D721Med (cell line): Measurements from ENCODE around the gene ARID1B.

Experiments
- DNase-seq: peaks from one replicate; pipeline ENCODE4 v3.0.0; 2011; ENCODE audit warnings: low spot score; ENCODE audit not compliant: insufficient read length
- FAIRE-seq: peaks from 2 replicates; lab custom pipeline; 2011; peaks lifted over from hg19 to GRCh38; lab: Jason Lieb, UNC
- CTCF ChIP-seq: IDR thresholded peaks from 2 replicates; pipeline ENCODE4 v1.5.1; 2012; ENCODE audit warnings: mild to moderate bottlenecking, control low read depth; ENCODE audit not compliant: insufficient read depth; ENCODE audit errors: missing control alignments

ARID1B gene

DNA sequence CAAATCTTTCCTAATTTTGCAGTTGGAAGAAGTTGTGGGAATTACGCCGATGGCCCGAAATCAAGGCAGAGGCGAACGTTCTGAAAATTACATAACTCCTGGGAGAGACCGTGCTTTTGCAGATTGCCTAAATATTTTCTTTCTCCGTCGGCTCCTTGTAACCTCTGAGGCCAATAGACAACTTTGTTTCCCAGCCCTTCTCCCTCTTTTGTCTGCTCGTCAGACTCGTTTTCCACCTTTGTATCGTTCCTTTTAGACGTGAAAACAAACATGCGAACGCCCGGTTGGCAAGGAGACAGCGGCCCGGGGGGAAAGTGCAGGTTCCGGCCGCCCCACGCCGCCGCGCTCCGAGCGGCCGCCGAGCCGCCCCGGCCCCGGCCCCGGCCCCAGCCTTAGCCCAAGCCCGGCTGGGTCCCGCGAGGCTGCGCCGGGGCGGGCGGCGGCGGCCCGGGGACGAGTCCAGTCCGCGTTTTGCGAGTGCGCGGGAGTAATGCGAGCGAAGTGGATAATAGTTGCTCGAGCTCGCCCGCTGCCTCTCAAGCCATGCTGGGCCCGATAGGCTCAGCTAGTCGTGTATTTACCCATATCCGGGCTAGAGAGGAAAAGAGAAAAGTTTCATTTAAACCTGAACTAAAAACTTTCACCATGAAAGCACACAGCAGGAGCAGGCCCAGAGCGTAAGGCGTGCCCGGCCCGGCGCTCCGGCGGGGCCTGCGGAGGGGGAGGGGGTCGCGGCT lies at the start of gene ARID1B:
TSS of gene ARID1B (plus strand) at position 539 of the 737 bp plus-strand sequence. CDS start 303 bp downstream, outside the sequence.
- no peak for FAIRE-seq
- TF ChIP-seq CTCF, result no peak
- peak; percentile 48 for DNase-seq

DNA sequence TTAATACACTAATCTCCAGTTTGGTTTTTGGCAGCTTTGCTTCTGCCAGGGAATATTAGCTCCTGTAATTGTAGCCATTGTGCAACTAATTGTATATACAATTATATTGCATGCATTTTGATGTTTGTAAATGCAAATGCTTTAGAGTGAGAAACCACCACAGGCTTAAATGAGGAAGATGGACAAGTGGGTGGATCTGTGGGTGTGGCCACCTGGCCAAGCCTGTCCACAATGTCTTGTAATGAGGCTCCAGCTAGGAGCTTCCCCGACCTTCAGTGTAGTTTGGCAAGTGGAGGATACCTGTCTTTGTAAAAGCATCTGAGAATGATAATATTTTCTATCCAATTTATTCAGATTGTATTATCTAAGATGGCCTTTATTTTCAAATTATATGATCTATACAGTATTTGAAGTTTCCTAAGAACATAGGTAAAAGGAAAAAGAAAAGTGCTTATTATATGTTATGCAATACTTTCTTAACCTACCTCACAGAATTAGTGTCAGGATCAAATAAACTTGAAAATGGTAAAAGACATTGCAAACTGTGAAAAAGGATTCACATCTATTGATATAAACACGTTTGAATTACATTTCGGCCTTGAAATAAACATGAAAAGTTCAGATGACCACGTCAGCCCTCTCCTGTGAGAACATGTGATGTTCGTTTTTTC lies 49.3 kb upstream of the ARID1B start:
- DNase-seq (no peak), FAIRE-seq (no peak)
- TF ChIP-seq CTCF, result no peak

- FAIRE-seq (no peak), DNase-seq (no peak)
- TF ChIP-seq CTCF, result no peak
These were observed 47.9 kb upstream of the ARID1B start for GRCh38 chr6:156729248-156729647.

- TF ChIP-seq CTCF, result no peak
- DNase-seq (no peak), FAIRE-seq (no peak)
These were observed 45.8 kb upstream of the ARID1B start for GRCh38 chr6:156731396-156731795.

DNA sequence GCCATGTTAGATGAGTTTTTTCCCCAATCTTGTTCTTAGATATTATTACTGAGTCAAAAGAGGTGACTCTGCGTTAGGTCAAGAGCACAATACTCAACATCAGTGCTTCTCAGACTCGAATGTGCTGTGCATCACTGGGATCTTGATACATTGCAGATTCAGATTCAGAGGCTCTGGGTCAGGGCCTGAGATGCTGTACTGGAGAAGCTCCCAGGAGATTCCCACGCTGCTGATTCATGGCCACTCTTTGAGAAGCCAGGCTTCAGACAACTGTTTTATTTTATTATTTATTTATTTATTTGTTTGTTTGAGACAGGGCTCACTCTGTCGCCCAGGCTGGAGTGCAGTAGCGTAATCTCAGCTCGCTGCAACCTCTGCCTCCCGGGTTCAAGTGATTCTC lies 41.4 kb upstream of the ARID1B start:
- no peak for TF ChIP-seq CTCF
- FAIRE-seq (no peak), DNase-seq (no peak)

DNA sequence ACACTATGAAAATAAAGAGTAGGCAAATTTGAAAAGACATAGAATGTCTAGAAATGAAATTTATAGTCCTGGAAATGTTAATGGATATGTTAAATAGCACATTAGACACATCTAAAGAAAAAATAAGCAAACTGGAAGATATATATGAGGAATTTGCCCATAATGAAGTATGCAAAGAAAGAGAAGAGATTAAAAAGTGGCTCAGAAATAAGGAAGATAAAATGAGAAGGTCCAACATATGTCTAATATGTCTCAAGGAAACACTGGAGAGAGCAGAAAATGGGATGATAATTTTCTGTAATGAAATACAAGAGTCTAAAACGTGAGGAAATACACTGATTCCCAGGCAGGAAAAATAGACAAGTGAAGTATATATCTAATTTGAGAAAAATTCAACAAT lies 36.6 kb upstream of the ARID1B start:
- no peak for FAIRE-seq
- DNase-seq, result no peak
- TF ChIP-seq CTCF, result no peak

GRCh38 chr6:156741287-156742073 lies 35.7 kb upstream of the ARID1B start:
- no peak for FAIRE-seq
- DNase-seq, result no peak

More at GRCh38 chr6:156741287-156742073, 35.7 kb upstream of the ARID1B start:
- no peak for TF ChIP-seq CTCF
